Measurements from ENCODE around the gene PDIA3. TPM values are rescaled to one million over a fixed set of nuclear protein-coding genes. Genes with fewer than 3 reads are reported as not detected.
A peak's percentile ranks its signal among the peaks of the same experiment; 100 is the strongest.

PDIA3 gene
- total and polyA plus RNA-seq, 2 of the 13 experiments (the other 11 are each of a cell fraction or from before 2014, with no cell fraction given): 238 to 433 TPM

DNA sequence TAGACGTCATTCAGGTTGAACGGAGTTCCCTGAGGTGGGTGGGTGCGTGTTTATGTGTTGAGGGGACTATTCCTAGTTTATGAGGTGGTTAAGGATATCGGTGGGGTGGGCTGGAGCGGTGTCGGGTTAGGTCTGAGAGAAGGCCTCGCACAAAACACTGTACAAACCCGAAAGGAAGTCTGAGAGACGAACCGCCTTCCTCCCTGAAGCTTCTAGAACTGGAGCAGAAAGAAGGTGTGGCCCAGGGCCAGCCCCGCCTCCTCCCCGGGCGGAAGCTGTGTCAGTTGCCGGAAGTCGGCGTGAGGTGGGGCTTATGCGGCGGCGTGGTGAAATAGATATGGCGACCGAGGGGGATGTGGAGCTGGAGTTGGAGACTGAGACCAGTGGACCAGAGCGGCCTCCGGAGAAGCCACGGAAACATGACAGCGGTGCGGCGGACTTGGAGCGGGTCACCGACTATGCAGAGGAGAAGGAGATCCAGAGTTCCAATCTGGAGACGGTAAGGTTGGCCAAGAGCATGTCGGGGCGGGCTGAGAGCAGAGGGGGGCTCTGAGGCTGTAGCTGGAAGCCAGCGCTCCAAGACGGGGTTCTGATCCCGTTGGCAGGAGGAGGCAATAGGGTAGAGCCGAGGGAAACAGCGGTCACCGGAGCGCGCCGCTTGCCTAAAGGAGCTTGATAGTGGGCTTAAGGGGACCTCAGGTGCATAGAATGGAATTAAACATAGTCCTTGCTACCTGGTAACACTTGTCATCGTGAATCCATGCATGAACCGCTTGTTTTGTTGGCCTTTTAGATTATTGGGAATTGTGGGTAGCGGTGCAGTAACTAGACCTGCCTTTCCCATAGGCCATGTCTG lies 54.3 kb downstream of the PDIA3 start, which contains the start of gene HYPK (continued):
- TF ChIP-seq, protein P1, sequence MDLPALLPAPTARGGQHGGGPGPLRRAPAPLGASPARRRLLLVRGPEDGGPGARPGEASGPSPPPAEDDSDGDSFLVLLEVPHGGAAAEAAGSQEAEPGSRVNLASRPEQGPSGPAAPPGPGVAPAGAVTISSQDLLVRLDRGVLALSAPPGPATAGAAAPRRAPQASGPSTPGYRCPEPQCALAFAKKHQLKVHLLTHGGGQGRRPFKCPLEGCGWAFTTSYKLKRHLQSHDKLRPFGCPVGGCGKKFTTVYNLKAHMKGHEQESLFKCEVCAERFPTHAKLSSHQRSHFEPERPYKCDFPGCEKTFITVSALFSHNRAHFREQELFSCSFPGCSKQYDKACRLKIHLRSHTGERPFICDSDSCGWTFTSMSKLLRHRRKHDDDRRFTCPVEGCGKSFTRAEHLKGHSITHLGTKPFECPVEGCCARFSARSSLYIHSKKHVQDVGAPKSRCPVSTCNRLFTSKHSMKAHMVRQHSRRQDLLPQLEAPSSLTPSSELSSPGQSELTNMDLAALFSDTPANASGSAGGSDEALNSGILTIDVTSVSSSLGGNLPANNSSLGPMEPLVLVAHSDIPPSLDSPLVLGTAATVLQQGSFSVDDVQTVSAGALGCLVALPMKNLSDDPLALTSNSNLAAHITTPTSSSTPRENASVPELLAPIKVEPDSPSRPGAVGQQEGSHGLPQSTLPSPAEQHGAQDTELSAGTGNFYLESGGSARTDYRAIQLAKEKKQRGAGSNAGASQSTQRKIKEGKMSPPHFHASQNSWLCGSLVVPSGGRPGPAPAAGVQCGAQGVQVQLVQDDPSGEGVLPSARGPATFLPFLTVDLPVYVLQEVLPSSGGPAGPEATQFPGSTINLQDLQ (CRISPR knock-in tag; IDR thresholded peaks at IDR 0.05): 0 out of 2 replicates have a peak, but pooled peaks have one; percentile 57
- TF ChIP-seq, protein P2, sequence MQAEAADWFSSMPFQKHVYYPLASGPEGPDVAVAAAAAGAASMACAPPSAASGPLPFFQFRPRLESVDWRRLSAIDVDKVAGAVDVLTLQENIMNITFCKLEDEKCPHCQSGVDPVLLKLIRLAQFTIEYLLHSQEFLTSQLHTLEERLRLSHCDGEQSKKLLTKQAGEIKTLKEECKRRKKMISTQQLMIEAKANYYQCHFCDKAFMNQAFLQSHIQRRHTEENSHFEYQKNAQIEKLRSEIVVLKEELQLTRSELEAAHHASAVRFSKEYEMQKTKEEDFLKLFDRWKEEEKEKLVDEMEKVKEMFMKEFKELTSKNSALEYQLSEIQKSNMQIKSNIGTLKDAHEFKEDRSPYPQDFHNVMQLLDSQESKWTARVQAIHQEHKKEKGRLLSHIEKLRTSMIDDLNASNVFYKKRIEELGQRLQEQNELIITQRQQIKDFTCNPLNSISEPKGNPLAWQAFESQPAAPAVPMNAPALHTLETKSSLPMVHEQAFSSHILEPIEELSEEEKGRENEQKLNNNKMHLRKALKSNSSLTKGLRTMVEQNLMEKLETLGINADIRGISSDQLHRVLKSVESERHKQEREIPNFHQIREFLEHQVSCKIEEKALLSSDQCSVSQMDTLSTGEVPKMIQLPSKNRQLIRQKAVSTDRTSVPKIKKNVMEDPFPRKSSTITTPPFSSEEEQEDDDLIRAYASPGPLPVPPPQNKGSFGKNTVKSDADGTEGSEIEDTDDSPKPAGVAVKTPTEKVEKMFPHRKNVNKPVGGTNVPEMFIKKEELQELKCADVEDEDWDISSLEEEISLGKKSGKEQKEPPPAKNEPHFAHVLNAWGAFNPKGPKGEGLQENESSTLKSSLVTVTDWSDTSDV (CRISPR knock-in tag; IDR thresholded peaks at IDR 0.05): peak; percentile 80; the same call in 1 of the 2 replicates
- peak; percentile 44 for TF ChIP-seq MED8 (CRISPR knock-in tag; IDR thresholded peaks at IDR 0.05; ENCODE audit: insufficient replicate concordance)
- TF ChIP-seq, protein P3, sequence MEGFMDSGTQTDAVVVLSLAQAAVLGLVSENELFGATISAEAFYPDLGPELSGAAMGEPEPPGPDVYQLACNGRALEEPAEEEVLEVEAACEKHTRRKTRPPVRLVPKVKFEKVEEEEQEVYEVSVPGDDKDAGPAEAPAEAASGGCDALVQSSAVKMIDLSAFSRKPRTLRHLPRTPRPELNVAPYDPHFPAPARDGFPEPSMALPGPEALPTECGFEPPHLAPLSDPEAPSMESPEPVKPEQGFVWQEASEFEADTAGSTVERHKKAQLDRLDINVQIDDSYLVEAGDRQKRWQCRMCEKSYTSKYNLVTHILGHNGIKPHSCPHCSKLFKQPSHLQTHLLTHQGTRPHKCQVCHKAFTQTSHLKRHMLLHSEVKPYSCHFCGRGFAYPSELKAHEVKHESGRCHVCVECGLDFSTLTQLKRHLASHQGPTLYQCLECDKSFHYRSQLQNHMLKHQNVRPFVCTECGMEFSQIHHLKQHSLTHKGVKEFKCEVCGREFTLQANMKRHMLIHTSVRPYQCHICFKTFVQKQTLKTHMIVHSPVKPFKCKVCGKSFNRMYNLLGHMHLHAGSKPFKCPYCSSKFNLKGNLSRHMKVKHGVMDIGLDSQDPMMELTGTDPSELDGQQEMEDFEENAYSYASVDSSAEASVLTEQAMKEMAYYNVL (CRISPR knock-in tag; IDR thresholded peaks at IDR 0.05; ENCODE audit: borderline replicate concordance): 0 out of 2 replicates have a peak, but pooled peaks have one; percentile 43
- no peak for TF ChIP-seq ATF7 (IDR thresholded peaks at IDR 0.05)
- no peak; the same call in 1 of the 2 replicates for TF ChIP-seq ATF7 (CRISPR knock-in tag; IDR thresholded peaks at IDR 0.05)
- peak; percentile 74 for TF ChIP-seq PHF5A (CRISPR knock-in tag; IDR thresholded peaks at IDR 0.05; ENCODE audit: low read depth, unreplicated experiment)
- peak; percentile 81 for TF ChIP-seq ELF3 (CRISPR knock-in tag; IDR thresholded peaks at IDR 0.05)
- 0 out of 2 replicates have a peak, but pooled peaks have one; percentile 22 for TF ChIP-seq JUND (CRISPR knock-in tag; IDR thresholded peaks at IDR 0.05)
- TF ChIP-seq ELF1 (CRISPR knock-in tag; IDR thresholded peaks at IDR 0.05): peak; percentile 91
- peak; percentile 53; the same call in 1 of the 2 replicates for TF ChIP-seq MYNN (CRISPR knock-in tag; IDR thresholded peaks at IDR 0.05; ENCODE audit: low read depth)
- TF ChIP-seq PHF8 (CRISPR knock-in tag; IDR thresholded peaks at IDR 0.05): peak; percentile 81
- peak; percentile 78 for TF ChIP-seq TARDBP (CRISPR knock-in tag; IDR thresholded peaks at IDR 0.05)
- TF ChIP-seq CENPT (CRISPR knock-in tag; IDR thresholded peaks at IDR 0.05; ENCODE audit: low read depth): 0 out of 2 replicates have a peak, but pooled peaks have one; percentile 79
- TF ChIP-seq HES4 (CRISPR knock-in tag; IDR thresholded peaks at IDR 0.05; ENCODE audit: borderline replicate concordance): no peak
- no peak for TF ChIP-seq ZNF720 (CRISPR knock-in tag; IDR thresholded peaks at IDR 0.05)
- TF ChIP-seq SP1 (IDR thresholded peaks at IDR 0.05): no peak
- peak; percentile 65 for TF ChIP-seq SP1 (CRISPR knock-in tag; IDR thresholded peaks at IDR 0.05)
- TF ChIP-seq CENPBD1 (CRISPR knock-in tag; IDR thresholded peaks at IDR 0.05; ENCODE audit: borderline replicate concordance, low read depth): no peak
- TF ChIP-seq MAZ (IDR thresholded peaks at IDR 0.05; ENCODE audit: borderline replicate concordance, low read depth, low read length): no peak; the same call in 1 of the 2 replicates
- TF ChIP-seq MAZ (CRISPR knock-in tag; IDR thresholded peaks at IDR 0.05; ENCODE audit: low read depth): 0 out of 2 replicates have a peak, but pooled peaks have one; percentile 48
- peak; percentile 56; the same call in 1 of the 2 replicates for TF ChIP-seq KDM4B (CRISPR knock-in tag; IDR thresholded peaks at IDR 0.05)

All from HepG2 (cell line).